Suprapubic skin (tissue), 4 donors: Measurements from ENCODE around the gene GSTK1.

Experiments used
- EP300 ChIP-seq: sonication (generic); formaldehyde crosslinking; IDR thresholded peaks from one replicate; pipeline ENCODE4 v1.6.1; 2017; ENCODE audit warnings: antibody characterized with exemption
- POLR2A ChIP-seq, 2 donors: fragments of 450-650 bp; IDR thresholded peaks; one replicate each; pipeline ENCODE4 v1.6.1; 2017; ENCODE audit warnings: antibody characterized with exemption in 2 of 2, mild to moderate bottlenecking in 2 of 2, moderate library complexity in 2 of 2
- POLR2AphosphoS5 ChIP-seq, 3 donors: sonication (generic); formaldehyde crosslinking; IDR thresholded peaks; one replicate each; pipeline ENCODE4 v1.6.1; 2017; ENCODE audit warnings: antibody characterized with exemption in 3 of 3
- TF ChIP-seq, protein P1 (sequence below), 2 donors: fragments of 200-600 bp in 1 of 2; fragments of 450-650 bp in 1 of 2; sonication (generic) in 1 of 2; IDR thresholded peaks; one replicate each; pipeline ENCODE4 v1.5.1; 2016 to 2019; ENCODE audit warnings: antibody characterized with exemption in 2 of 2, mild to moderate bottlenecking in 1 of 2, moderate library complexity in 1 of 2

DNA sequence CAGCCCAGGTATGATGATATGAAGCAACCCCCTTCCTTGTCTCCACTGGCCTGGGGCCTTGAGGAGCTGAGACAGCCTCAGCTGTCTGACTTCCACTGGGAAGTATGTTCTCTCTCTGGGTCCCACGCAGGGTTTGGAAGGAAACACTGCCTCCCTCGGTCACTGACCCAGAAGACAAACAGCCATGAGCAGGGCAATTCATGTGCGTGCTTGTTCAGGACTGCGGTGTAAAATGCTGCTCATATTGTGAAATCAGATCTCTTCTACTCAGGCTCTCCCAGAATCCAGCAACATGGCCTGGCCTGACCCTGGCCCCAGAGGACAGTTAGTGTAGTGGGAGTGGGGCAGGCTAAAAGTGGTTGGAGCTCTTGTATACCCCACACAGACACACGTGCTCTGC, 55.4 kb downstream of the GSTK1 start:
- TF ChIP-seq POLR2A (IDR thresholded peaks at IDR 0.05) = no peak
- TF ChIP-seq, protein P1, sequence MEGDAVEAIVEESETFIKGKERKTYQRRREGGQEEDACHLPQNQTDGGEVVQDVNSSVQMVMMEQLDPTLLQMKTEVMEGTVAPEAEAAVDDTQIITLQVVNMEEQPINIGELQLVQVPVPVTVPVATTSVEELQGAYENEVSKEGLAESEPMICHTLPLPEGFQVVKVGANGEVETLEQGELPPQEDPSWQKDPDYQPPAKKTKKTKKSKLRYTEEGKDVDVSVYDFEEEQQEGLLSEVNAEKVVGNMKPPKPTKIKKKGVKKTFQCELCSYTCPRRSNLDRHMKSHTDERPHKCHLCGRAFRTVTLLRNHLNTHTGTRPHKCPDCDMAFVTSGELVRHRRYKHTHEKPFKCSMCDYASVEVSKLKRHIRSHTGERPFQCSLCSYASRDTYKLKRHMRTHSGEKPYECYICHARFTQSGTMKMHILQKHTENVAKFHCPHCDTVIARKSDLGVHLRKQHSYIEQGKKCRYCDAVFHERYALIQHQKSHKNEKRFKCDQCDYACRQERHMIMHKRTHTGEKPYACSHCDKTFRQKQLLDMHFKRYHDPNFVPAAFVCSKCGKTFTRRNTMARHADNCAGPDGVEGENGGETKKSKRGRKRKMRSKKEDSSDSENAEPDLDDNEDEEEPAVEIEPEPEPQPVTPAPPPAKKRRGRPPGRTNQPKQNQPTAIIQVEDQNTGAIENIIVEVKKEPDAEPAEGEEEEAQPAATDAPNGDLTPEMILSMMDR (IDR thresholded peaks at IDR 0.05) = no peak
- no peak for TF ChIP-seq EP300
- no peak for TF ChIP-seq POLR2AphosphoS5 (IDR thresholded peaks at IDR 0.05)
